Astrocyte (in vitro differentiated cells and primary cell): ENCODE data around the gene CXCR5. TPM values are rescaled to one million over a fixed set of nuclear protein-coding genes. Genes with fewer than 3 reads are reported as not detected.

Experiments used
- DNase-seq: peaks from one replicate; pipeline ENCODE4 v3.0.0-alpha.2; 2010; ENCODE audit warnings: low read depth
- FAIRE-seq: peaks from 2 replicates; lab custom pipeline; 2011; peaks lifted over from hg19 to GRCh38; lab: Jason Lieb, UNC
- H2AFZ ChIP-seq: 2 replicates; pipeline ENCODE4 v1.6.0; 2012; ENCODE audit warnings: low read depth, low read length, inconsistent platforms
- H3K27ac ChIP-seq: 2 replicates; pipeline ENCODE4 v1.5.1; 2011; ENCODE audit warnings: low read depth, low read length, inconsistent platforms
- H3K27me3 ChIP-seq: 2 replicates; pipeline ENCODE4 v1.6.0; 2011; ENCODE audit warnings: low read length, inconsistent platforms; ENCODE audit not compliant: insufficient read depth
- H3K36me3 ChIP-seq: 2 replicates; pipeline ENCODE4 v1.5.1; 2011; ENCODE audit warnings: low read length, inconsistent platforms; ENCODE audit not compliant: insufficient read depth
- H3K4me1 ChIP-seq: 2 replicates; pipeline ENCODE4 v1.5.1; 2011; ENCODE audit warnings: low read length, inconsistent platforms; ENCODE audit not compliant: insufficient read depth
- H3K4me2 ChIP-seq: 2 replicates; pipeline ENCODE4 v1.6.0; 2012; ENCODE audit warnings: low read length, inconsistent platforms
- H3K4me3 ChIP-seq: 2 replicates; pipeline ENCODE4 v1.5.1; 2011; ENCODE audit warnings: low read depth, mild to moderate bottlenecking, low read length, inconsistent platforms; ENCODE audit not compliant: insufficient read depth
- H3K79me2 ChIP-seq: 2 replicates; pipeline ENCODE4 v1.6.0; 2012; ENCODE audit warnings: mild to moderate bottlenecking, low read length, inconsistent platforms; ENCODE audit not compliant: insufficient read depth
- H3K9ac ChIP-seq: 2 replicates; pipeline ENCODE4 v1.6.0; 2012; ENCODE audit warnings: mild to moderate bottlenecking, low read length, inconsistent platforms
- H3K9me3 ChIP-seq: 2 replicates; pipeline ENCODE4 v1.5.1; 2012; ENCODE audit warnings: low read depth, mild to moderate bottlenecking, low read length, inconsistent platforms; ENCODE audit not compliant: insufficient read depth
- H4K20me1 ChIP-seq: 2 replicates; pipeline ENCODE4 v1.6.0; 2012; ENCODE audit warnings: low read length, inconsistent platforms; ENCODE audit not compliant: insufficient read depth
- H3K27ac Mint-ChIP-seq: one replicate; pipeline ENCODE4 v1.8.0; 2021; ENCODE audit warnings: mild to moderate bottlenecking, mixed read lengths; ENCODE audit not compliant: unreplicated experiment
- H3K27me3 Mint-ChIP-seq: one replicate; pipeline ENCODE4 v1.8.0; 2021; ENCODE audit warnings: low read depth, mixed read lengths; ENCODE audit not compliant: unreplicated experiment
- H3K36me3 Mint-ChIP-seq: one replicate; pipeline ENCODE4 v1.8.0; 2021; ENCODE audit warnings: low read depth, mixed read lengths; ENCODE audit not compliant: unreplicated experiment
- H3K4me1 Mint-ChIP-seq: one replicate; pipeline ENCODE4 v1.8.0; 2021; ENCODE audit warnings: low read depth, mixed read lengths; ENCODE audit not compliant: unreplicated experiment
- H3K4me3 Mint-ChIP-seq: one replicate; pipeline ENCODE4 v1.8.0; 2021; ENCODE audit warnings: mild to moderate bottlenecking, moderate library complexity, mixed read lengths; ENCODE audit not compliant: unreplicated experiment
- H3K9me3 Mint-ChIP-seq: one replicate; pipeline ENCODE4 v1.8.0; 2021; ENCODE audit warnings: mild to moderate bottlenecking, mixed read lengths; ENCODE audit not compliant: unreplicated experiment
- EZH2 ChIP-seq: IDR thresholded peaks from 2 replicates; pipeline ENCODE4 v1.6.1; 2012; ENCODE audit warnings: mild to moderate bottlenecking, low read length, inconsistent platforms; ENCODE audit not compliant: insufficient read depth
- total RNA-seq: library from RNA; stranded (reverse); gene quantifications from 2 replicates; pipeline ENCODE4 v1.2.1, GENCODE V29; 2021
- TF ChIP-seq, protein P1 (sequence below): IDR thresholded peaks from 2 replicates; pipeline ENCODE4 v1.5.1; 2011; ENCODE audit warnings: low read depth, mild to moderate bottlenecking, inconsistent platforms, low read length, moderate library complexity; ENCODE audit not compliant: insufficient read depth

The CXCR5 gene
- total RNA-seq, 1 donor from 2014 or later: 0.07 TPM

DNA sequence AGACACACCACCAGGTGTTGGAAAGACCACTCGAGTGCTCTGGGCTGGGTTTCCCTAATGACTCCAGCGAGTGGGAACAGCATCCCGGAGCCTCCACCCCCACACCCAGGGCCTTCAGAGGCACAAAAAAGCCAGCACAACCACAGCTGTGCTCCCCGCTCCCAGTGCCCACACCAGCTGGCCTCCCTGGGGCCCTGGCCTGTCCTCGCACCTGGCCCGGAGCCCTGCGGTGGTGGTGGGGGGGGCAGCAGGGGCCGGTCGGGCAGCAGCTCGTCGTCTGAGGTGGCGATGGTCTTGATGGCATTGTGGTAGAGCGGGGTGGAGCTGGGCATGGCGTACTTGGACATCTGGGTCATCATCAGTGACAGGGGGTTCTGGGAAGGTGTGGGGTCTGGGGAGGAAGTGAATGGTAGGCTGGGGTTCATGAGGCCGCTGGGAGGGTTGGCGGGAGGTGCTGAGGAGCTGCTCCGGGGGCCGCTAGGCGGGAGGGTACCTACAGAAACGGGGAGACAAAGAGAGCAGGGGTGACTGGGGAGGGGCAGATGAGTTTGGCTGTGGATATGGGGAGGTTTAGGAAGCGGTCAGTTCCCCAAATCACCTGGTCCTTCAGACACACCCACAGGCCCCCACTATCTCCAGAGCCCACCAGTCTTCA, 16.1 kb downstream of the CXCR5 start:
- peaks cover 18% of the 10 kb centered on the region for H3K4me1 Mint-ChIP-seq
- peaks cover 27% of the 10 kb centered on the region for H3K79me2 ChIP-seq
- H3K27me3 Mint-ChIP-seq: no peaks in the 10 kb centered on the region
- no peak overlapping the region for H3K9ac ChIP-seq
- no peaks in the 10 kb centered on the region for H3K4me1 ChIP-seq
- no peak overlapping the region for H3K27ac Mint-ChIP-seq
- DNase-seq (no peak), FAIRE-seq (no peak)
- no peak overlapping the region for H3K4me2 ChIP-seq
- H3K9me3 ChIP-seq: no peaks in the 10 kb centered on the region
- H3K27ac ChIP-seq: no peak overlapping the region
- no peak overlapping the region for H3K4me3 ChIP-seq
- H3K36me3 Mint-ChIP-seq: peaks cover 12% of the 10 kb centered on the region
- H4K20me1 ChIP-seq: peaks cover 53% of the 10 kb centered on the region
- no peaks in the 10 kb centered on the region for H3K9me3 Mint-ChIP-seq
- TF ChIP-seq, protein P1, sequence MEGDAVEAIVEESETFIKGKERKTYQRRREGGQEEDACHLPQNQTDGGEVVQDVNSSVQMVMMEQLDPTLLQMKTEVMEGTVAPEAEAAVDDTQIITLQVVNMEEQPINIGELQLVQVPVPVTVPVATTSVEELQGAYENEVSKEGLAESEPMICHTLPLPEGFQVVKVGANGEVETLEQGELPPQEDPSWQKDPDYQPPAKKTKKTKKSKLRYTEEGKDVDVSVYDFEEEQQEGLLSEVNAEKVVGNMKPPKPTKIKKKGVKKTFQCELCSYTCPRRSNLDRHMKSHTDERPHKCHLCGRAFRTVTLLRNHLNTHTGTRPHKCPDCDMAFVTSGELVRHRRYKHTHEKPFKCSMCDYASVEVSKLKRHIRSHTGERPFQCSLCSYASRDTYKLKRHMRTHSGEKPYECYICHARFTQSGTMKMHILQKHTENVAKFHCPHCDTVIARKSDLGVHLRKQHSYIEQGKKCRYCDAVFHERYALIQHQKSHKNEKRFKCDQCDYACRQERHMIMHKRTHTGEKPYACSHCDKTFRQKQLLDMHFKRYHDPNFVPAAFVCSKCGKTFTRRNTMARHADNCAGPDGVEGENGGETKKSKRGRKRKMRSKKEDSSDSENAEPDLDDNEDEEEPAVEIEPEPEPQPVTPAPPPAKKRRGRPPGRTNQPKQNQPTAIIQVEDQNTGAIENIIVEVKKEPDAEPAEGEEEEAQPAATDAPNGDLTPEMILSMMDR: no peak
- no peak for TF ChIP-seq EZH2
- peaks cover 15% of the 10 kb centered on the region for H3K36me3 ChIP-seq
- H3K4me3 Mint-ChIP-seq: no peak overlapping the region
- no peak overlapping the region for H2AFZ ChIP-seq
- no peaks in the 10 kb centered on the region for H3K27me3 ChIP-seq

DNA sequence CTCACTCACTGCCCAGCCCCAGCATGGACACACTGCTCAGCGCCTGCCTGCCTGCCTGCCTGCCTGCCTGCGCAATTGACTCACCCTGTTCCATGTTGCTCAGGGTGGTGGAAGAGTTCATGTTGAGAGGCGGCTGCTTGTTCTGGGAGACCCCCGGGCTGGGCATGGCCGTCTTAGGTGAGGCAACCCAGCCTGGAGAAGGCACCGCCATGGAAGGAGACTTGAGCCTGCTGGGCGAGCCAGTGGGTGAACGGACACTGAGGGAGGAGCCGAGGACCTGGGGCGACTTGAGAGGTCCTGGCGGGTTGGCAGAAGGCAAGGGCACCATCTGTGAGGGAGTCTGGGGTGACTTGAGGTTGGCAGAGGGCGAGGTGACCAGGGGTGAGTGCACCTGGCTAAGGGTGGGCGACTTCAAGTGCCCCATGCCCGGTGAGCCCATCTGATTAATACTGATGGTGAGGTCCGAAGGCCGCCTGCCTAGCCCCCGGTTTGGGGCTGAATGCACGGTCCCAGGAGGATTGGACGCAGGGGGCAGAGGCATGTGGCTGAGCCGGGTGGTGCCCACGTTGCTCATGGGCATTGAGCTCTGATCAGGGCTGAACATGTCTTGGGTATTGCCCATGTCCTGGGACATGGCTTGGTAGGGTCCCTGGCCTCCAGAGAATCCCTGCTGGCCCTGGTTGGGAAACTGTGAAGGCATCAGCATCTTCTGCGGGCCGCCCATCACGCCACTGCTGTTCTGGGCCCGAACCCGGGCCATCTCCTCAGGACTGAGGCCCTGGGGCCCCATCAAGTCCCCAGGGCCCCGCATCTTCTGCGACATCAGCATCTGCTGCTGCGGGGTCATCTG, 17.1 kb downstream of the CXCR5 start:
- Histone ChIP-seq H3K4me1 (no peaks in the 10 kb centered on the region), H3K4me2 (no peak overlapping the region), H3K79me2 (peaks cover 30% of the 10 kb centered on the region), H3K9ac (no peak overlapping the region), H3K4me3 (no peak overlapping the region), H2AFZ (no peak overlapping the region), H4K20me1 (peaks cover 56% of the 10 kb centered on the region), H3K27ac (no peak overlapping the region), H3K36me3 (peaks cover 17% of the 10 kb centered on the region), H3K27me3 (no peaks in the 10 kb centered on the region), H3K9me3 (no peaks in the 10 kb centered on the region)
- no peak for TF ChIP-seq EZH2
- TF ChIP-seq, protein P1: no peak
- FAIRE-seq (no peak), DNase-seq (no peak)
- Mint-ChIP-seq H3K36me3 (peaks cover 7% of the 10 kb centered on the region), H3K4me1 (peaks cover 11% of the 10 kb centered on the region), H3K9me3 (no peaks in the 10 kb centered on the region), H3K27ac (peak overlapping the region; percentile 4), H3K27me3 (no peaks in the 10 kb centered on the region), H3K4me3 (no peak overlapping the region)
